Adipocyte (in vitro differentiated cells): Measurements from ENCODE around the gene HSPH1.
A peak's percentile ranks its signal among the peaks of the same experiment; 100 is the strongest.

Source experiments
- DNase-seq: peaks from one replicate; pipeline ENCODE4 v3.0.0-alpha.2; 2015; ENCODE audit warnings: low read depth
- H3K27me3 ChIP-seq: replicated peaks from 2 replicates; pipeline ENCODE4 v1.7.0; 2013; ENCODE audit warnings: mild to moderate bottlenecking, low read length, moderate library complexity; ENCODE audit not compliant: control insufficient read depth, insufficient read depth
- H3K36me3 ChIP-seq: 2 replicates; pipeline ENCODE4 v1.7.0; 2013; ENCODE audit warnings: low read length, mild to moderate bottlenecking, moderate library complexity; ENCODE audit not compliant: control insufficient read depth, insufficient read depth, severe bottlenecking
- H3K4me1 ChIP-seq: 2 replicates; pipeline ENCODE4 v1.7.0; 2013; ENCODE audit warnings: mild to moderate bottlenecking, low read length, moderate library complexity; ENCODE audit not compliant: control insufficient read depth, insufficient read depth
- H3K4me3 ChIP-seq: 2 replicates; pipeline ENCODE4 v1.7.0; 2013; ENCODE audit warnings: mild to moderate bottlenecking, low read length, moderate library complexity
- H3K9ac ChIP-seq: 2 replicates; pipeline ENCODE4 v1.7.0; 2013; ENCODE audit warnings: mild to moderate bottlenecking, low read length, moderate library complexity
- H3K9me3 ChIP-seq: 2 replicates; pipeline ENCODE4 v1.7.0; 2013; ENCODE audit warnings: mild to moderate bottlenecking, low read length, moderate library complexity; ENCODE audit not compliant: control insufficient read depth

Gene HSPH1

GRCh38 chr13:31161557-31162150 lies at the start of gene HSPH1:
HSPH1 (minus strand) TSS chr13:31161904; CDS start chr13:31161582, 322 bp downstream.
- Histone ChIP-seq H3K4me1 (peaks cover 24% of the 10 kb centered on the region), H3K4me3 (peak within 1 kb of the TSS; percentile 89), H3K36me3 (peaks cover 15% of the 10 kb centered on the region), H3K9me3 (no peaks in the 10 kb centered on the region), H3K27me3 (no peaks in the 10 kb centered on the region), H3K9ac (peak within 1 kb of the TSS; percentile 97)
- peak; percentile 99 for DNase-seq

- Histone ChIP-seq H3K4me1 (peaks cover 47% of the 10 kb centered on the region), H3K4me3 (peak overlapping the region; percentile 43), H3K9me3 (no peaks in the 10 kb centered on the region), H3K27me3 (no peaks in the 10 kb centered on the region), H3K36me3 (no peaks in the 10 kb centered on the region), H3K9ac (peak overlapping the region; percentile 40)
- no peak for DNase-seq
These were observed 48.1 kb upstream of the HSPH1 start for GRCh38 chr13:31209841-31210210.

- H3K36me3 ChIP-seq, result no peaks in the 10 kb centered on the region
- peak overlapping the region; percentile 43 for H3K4me3 ChIP-seq
- DNase-seq, result no peak
- H3K9me3 ChIP-seq, result no peaks in the 10 kb centered on the region
- H3K27me3 ChIP-seq, result no peaks in the 10 kb centered on the region
- H3K4me1 ChIP-seq, result peaks cover 47% of the 10 kb centered on the region
- H3K9ac ChIP-seq, result peak overlapping the region; percentile 40
These were observed 47.6 kb upstream of the HSPH1 start for GRCh38 chr13:31209172-31209840.

GRCh38 chr13:31208559-31209122 lies 46.9 kb upstream of the HSPH1 start:
- peaks cover 44% of the 10 kb centered on the region for H3K4me1 ChIP-seq
- H3K36me3 ChIP-seq, result no peaks in the 10 kb centered on the region
- H3K27me3 ChIP-seq, result no peaks in the 10 kb centered on the region
- no peak overlapping the region for H3K4me3 ChIP-seq
- H3K9me3 ChIP-seq, result no peaks in the 10 kb centered on the region
- H3K9ac ChIP-seq, result no peak overlapping the region
- DNase-seq, result no peak

GRCh38 chr13:31207661-31208552 lies 46.2 kb upstream of the HSPH1 start:
- no peaks in the 10 kb centered on the region for H3K36me3 ChIP-seq
- peaks cover 48% of the 10 kb centered on the region for H3K4me1 ChIP-seq
- DNase-seq, result peak; percentile 58
- H3K4me3 ChIP-seq, result peak overlapping the region; percentile 46
- H3K9ac ChIP-seq, result no peak overlapping the region
- no peaks in the 10 kb centered on the region for H3K9me3 ChIP-seq
- no peaks in the 10 kb centered on the region for H3K27me3 ChIP-seq

- Histone ChIP-seq H3K4me3 (no peak overlapping the region), H3K9ac (no peak overlapping the region), H3K27me3 (no peaks in the 10 kb centered on the region), H3K4me1 (peaks cover 58% of the 10 kb centered on the region), H3K9me3 (no peaks in the 10 kb centered on the region), H3K36me3 (no peaks in the 10 kb centered on the region)
- peak; percentile 59 for DNase-seq
These were observed 42.9 kb upstream of the HSPH1 start for GRCh38 chr13:31204592-31204991.

- Histone ChIP-seq H3K36me3 (no peaks in the 10 kb centered on the region), H3K9me3 (no peaks in the 10 kb centered on the region), H3K4me1 (peaks cover 40% of the 10 kb centered on the region), H3K4me3 (peak overlapping the region; percentile 83), H3K9ac (peak overlapping the region; percentile 91), H3K27me3 (no peaks in the 10 kb centered on the region)
- peak; percentile 74 for DNase-seq
These were observed 39.8 kb upstream of the HSPH1 start for GRCh38 chr13:31201341-31202031.

- Histone ChIP-seq H3K36me3 (no peaks in the 10 kb centered on the region), H3K9me3 (no peaks in the 10 kb centered on the region), H3K4me3 (peak overlapping the region; percentile 83), H3K27me3 (no peaks in the 10 kb centered on the region), H3K4me1 (peaks cover 40% of the 10 kb centered on the region), H3K9ac (peak overlapping the region; percentile 91)
- peak; percentile 76 for DNase-seq
These were observed 38.9 kb upstream of the HSPH1 start for GRCh38 chr13:31200637-31200971.

GRCh38 chr13:31199849-31200636 lies 38.3 kb upstream of the HSPH1 start, which contains the start of gene B3GLCT:
B3GLCT (plus strand) TSS chr13:31199975; CDS start chr13:31200085, 110 bp downstream.
- no peaks in the 10 kb centered on the region for H3K9me3 ChIP-seq
- DNase-seq, result peak; percentile 89

GRCh38 chr13:31199527-31199848 lies 37.8 kb upstream of the HSPH1 start:
- Histone ChIP-seq H3K4me3 (peak overlapping the region; percentile 83), H3K9ac (peak overlapping the region; percentile 91), H3K9me3 (no peaks in the 10 kb centered on the region), H3K36me3 (no peaks in the 10 kb centered on the region), H3K4me1 (peaks cover 34% of the 10 kb centered on the region), H3K27me3 (no peaks in the 10 kb centered on the region)
- DNase-seq, result no peak

More at GRCh38 chr13:31199849-31200636, 38.3 kb upstream of the HSPH1 start, which contains the start of gene B3GLCT:
- Histone ChIP-seq H3K4me1 (peaks cover 40% of the 10 kb centered on the region), H3K4me3 (peak within 1 kb of the TSS; percentile 83), H3K9ac (peak within 1 kb of the TSS; percentile 91), H3K27me3 (no peaks in the 10 kb centered on the region), H3K36me3 (no peaks in the 10 kb centered on the region)
